Right lobe of liver (tissue), 6 donors: ENCODE data around the gene S100B. TPM values are rescaled to one million over a fixed set of nuclear protein-coding genes. Genes with fewer than 3 reads are reported as not detected.
A peak's percentile ranks its signal among the peaks of the same experiment; 100 is the strongest.

Source experiments
- ATAC-seq, 4 donors: fragments of 200-7000 bp; cut with Tn5 transposase; one replicate each; pipeline ENCODE4 v1.9.1; 2020; ENCODE audit warnings: mild to moderate bottlenecking in 4 of 4, moderate library complexity in 4 of 4
- DNase-seq, 3 donors: peaks; one replicate each; pipeline ENCODE4 v3.0.0-alpha.2; 2020
- H3K27ac ChIP-seq, 3 donors: fragments of 200-600 bp; one replicate each; pipeline ENCODE4 v1.8.0; 2022
- H3K27me3 ChIP-seq, 2 donors: fragments of 200-600 bp; one replicate each; pipeline ENCODE4 v1.8.0; 2022
- H3K36me3 ChIP-seq, 4 donors: fragments of 200-600 bp; sonication (generic) in 1 of 4; one replicate each; pipeline versions ENCODE4 v1.5.1 to v1.8.0; 2017 to 2022; ENCODE audit warnings: control low read depth in 1 of 4
- H3K4me1 ChIP-seq, 4 donors: fragments of 200-600 bp; sonication (generic) in 1 of 4; one replicate each; pipeline versions ENCODE4 v1.5.1 to v1.8.0; 2017 to 2022; ENCODE audit warnings: control low read depth in 1 of 4
- H3K4me3 ChIP-seq, 3 donors: fragments of 200-600 bp; one replicate each; pipeline ENCODE4 v1.8.0; 2022
- H3K9me3 ChIP-seq, 4 donors: fragments of 200-600 bp; sonication (generic) in 1 of 4; one replicate each; pipeline versions ENCODE4 v1.5.1 to v1.8.0; 2017 to 2022; ENCODE audit warnings: control low read depth in 1 of 4
- POLR2A ChIP-seq: fragments of 450-650 bp; IDR thresholded peaks from one replicate; pipeline ENCODE4 v1.6.1; 2017; ENCODE audit warnings: antibody characterized with exemption, mild to moderate bottlenecking
- WGBS: methylation state at CpG from one replicate; pipeline ENCODE4 v1.1.6; 2018; ENCODE audit warnings: low coverage, low lambda C conversion rate; ENCODE audit not compliant: insufficient coverage; ENCODE audit errors: missing lambda C conversion rate; 5-methylcytosine and 5-hydroxymethylcytosine counted together
- intact Hi-C, 2 donors: fragments of 100-400 bp; cut with DNase I; formaldehyde crosslinking; loops; one replicate each; pipeline versions ENCODE4 v1.11.2 to v1.14.1; 2022
- total RNA-seq, 6 experiments: library from RNA; depleted of rRNA in 2 of 6; stranded (reverse); fragments of >200 nt in 2 of 6; fragmentation: NEBNext Ultra II Directional in 3 of 6; extraction: Animal tissue kit (Norgen Biotek cat#: 25700) in 3 of 6; gene quantifications; one replicate each; pipeline versions ENCODE4 v1.1.0 to v1.2.4, GENCODE V29; 2016 to 2023
- TF ChIP-seq, protein P1 (sequence below), 4 donors: fragments of 200-600 bp in 3 of 4; fragments of 450-650 bp in 1 of 4; IDR thresholded peaks; one replicate each; pipeline versions ENCODE4 v1.5.1 to v1.8.0; 2016 to 2022; ENCODE audit warnings: antibody characterized with exemption in 4 of 4, mild to moderate bottlenecking in 2 of 4
- donor health status: DM: no; HTN: yes; CAD: no.
- donor health status: DM: no; HTN: no; CAD: no.
- donor health status: DM: no; HTN: no; CAD: no.
- donor health status: DM: no; HTN: yes; CAD: no.
- donor health status: DM: no; HTN: yes; CAD: no.

The S100B gene
- total RNA-seq, 6 experiments from 2014 or later, result 0.49 to 0.78 (median 0.62) TPM; not detected in 3

DNA sequence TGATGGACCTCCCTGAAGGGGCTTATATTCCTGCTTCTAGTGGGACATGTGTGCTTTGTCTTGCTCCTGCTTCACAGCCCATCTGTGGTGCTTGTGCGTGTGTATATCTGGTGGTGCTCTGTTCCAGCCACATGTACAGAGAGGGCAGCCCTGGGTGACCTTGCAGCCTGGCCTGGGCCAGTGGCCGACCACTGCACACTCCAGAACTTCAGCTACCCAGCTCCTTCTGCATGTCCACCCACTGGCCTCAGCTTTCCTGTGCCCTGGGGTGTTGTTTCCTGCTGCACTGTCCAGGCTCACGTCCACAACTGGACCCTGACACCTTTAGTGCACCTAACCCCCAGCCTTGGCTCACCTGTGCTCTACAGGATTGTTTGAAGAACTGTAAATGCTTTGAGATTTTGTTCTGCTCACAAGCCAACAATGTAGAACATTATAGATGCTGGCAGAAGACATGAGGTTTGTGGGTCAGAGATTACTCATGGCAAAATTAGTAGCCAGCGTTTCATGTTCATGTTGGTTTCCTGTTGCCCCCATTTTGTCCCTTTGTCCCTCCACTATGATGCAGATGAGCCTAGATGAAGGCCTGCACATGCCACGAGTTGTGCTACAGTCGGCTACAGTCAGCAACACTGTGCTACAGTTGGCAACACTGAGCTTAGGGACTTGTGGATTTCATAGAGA, 5.3 kb upstream of the S100B start:
- no peaks in the 10 kb centered on the region for H3K4me1 ChIP-seq
- 49% methylated on average over 5 of the region's 6 CpGs for WGBS
- intact Hi-C loops, result no loop called here
- H3K4me3 ChIP-seq, result no peak overlapping the region
- ATAC-seq, result no peak
- no peaks in the 10 kb centered on the region for H3K9me3 ChIP-seq
- H3K36me3 ChIP-seq, result no peaks in the 10 kb centered on the region
- H3K27ac ChIP-seq, result no peak overlapping the region
- DNase-seq, result no peak
- TF ChIP-seq POLR2A, result no peak
- TF ChIP-seq, protein P1, sequence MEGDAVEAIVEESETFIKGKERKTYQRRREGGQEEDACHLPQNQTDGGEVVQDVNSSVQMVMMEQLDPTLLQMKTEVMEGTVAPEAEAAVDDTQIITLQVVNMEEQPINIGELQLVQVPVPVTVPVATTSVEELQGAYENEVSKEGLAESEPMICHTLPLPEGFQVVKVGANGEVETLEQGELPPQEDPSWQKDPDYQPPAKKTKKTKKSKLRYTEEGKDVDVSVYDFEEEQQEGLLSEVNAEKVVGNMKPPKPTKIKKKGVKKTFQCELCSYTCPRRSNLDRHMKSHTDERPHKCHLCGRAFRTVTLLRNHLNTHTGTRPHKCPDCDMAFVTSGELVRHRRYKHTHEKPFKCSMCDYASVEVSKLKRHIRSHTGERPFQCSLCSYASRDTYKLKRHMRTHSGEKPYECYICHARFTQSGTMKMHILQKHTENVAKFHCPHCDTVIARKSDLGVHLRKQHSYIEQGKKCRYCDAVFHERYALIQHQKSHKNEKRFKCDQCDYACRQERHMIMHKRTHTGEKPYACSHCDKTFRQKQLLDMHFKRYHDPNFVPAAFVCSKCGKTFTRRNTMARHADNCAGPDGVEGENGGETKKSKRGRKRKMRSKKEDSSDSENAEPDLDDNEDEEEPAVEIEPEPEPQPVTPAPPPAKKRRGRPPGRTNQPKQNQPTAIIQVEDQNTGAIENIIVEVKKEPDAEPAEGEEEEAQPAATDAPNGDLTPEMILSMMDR (IDR thresholded peaks at IDR 0.05), result no peak
- no peaks in the 10 kb centered on the region for H3K27me3 ChIP-seq

DNA sequence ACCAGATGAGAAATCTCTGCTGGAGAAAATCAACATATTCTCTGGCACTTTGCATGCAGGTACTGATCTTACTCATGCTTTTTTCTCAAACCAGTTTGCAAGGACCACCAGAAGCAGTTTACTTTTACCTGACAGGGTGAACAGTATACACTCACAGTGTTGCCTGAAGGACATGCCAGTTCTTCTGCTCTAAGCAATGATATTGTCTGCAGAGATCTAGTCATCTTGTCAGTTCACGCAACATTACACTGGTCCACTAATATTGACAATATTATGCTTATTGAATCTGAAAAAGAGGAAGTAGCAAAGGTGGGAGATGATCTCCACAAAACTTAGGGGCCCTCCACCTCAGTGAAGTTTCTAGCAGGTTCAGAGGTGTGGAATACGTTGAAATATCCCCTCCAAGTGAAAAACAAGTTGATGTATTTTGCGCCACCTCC, 3.8 kb upstream of the S100B start:
- ATAC-seq (no peak), DNase-seq (no peak)
- Histone ChIP-seq H3K9me3 (no peaks in the 10 kb centered on the region), H3K4me1 (no peaks in the 10 kb centered on the region), H3K27me3 (no peaks in the 10 kb centered on the region), H3K27ac (no peak overlapping the region), H3K4me3 (no peak overlapping the region), H3K36me3 (no peaks in the 10 kb centered on the region)
- intact Hi-C loops, result no loop called here
- TF ChIP-seq POLR2A, result no peak
- TF ChIP-seq, protein P1 (IDR thresholded peaks at IDR 0.05), result no peak
- 72% methylated on average over 3 of the region's 3 CpGs for WGBS

- DNase-seq, result no peak
- intact Hi-C loops, result no loop called here
- WGBS, result 68% methylated on average over 2 of the region's 2 CpGs
Observed at GRCh38 chr21:46607636-46608035, 2.8 kb upstream of the S100B start.

GRCh38 chr21:46606427-46606813, 1.5 kb upstream of the S100B start:
- ATAC-seq (peak in 1 of 4 donors; percentile 17), DNase-seq (no peak)
- Histone ChIP-seq H3K4me3 (no peak overlapping the region), H3K36me3 (no peaks in the 10 kb centered on the region), H3K4me1 (no peaks in the 10 kb centered on the region), H3K9me3 (no peaks in the 10 kb centered on the region), H3K27me3 (no peaks in the 10 kb centered on the region), H3K27ac (no peak overlapping the region)
- intact Hi-C loops, result no loop called here
- no peak for TF ChIP-seq POLR2A
- TF ChIP-seq, protein P1 (IDR thresholded peaks at IDR 0.05), result no peak
- WGBS, result 33% methylated on average over 3 of the region's 7 CpGs

More at GRCh38 chr21:46607636-46608035, 2.8 kb upstream of the S100B start:
- Histone ChIP-seq H3K36me3 (no peaks in the 10 kb centered on the region), H3K4me1 (no peaks in the 10 kb centered on the region), H3K4me3 (no peak overlapping the region), H3K27ac (no peak overlapping the region), H3K27me3 (no peaks in the 10 kb centered on the region), H3K9me3 (no peaks in the 10 kb centered on the region)
- no peak for ATAC-seq
- TF ChIP-seq, protein P1 (IDR thresholded peaks at IDR 0.05), result no peak
- no peak for TF ChIP-seq POLR2A
